ENCODE data around the gene ARMC7.

ARMC7 gene

DNA sequence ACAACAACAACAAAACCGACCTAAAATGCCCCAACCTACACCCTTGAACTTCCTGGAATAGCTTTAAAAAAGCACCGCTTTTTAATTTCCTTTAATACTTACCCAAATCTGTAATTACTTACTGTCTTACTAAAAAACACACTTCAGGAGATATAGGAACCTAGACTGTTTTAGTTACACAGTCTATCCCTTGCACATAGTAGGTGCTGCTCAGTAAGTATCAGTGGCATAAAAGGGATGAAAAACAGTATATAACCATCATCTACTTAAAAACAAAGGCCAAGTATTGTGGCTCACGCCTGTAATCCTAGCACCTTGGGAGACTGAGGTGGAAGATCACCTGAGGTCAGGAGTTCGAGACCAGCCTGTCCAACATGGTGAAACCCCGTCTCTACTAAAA lies 66.9 kb downstream of the ARMC7 start:
- TF ChIP-seq, protein P1, sequence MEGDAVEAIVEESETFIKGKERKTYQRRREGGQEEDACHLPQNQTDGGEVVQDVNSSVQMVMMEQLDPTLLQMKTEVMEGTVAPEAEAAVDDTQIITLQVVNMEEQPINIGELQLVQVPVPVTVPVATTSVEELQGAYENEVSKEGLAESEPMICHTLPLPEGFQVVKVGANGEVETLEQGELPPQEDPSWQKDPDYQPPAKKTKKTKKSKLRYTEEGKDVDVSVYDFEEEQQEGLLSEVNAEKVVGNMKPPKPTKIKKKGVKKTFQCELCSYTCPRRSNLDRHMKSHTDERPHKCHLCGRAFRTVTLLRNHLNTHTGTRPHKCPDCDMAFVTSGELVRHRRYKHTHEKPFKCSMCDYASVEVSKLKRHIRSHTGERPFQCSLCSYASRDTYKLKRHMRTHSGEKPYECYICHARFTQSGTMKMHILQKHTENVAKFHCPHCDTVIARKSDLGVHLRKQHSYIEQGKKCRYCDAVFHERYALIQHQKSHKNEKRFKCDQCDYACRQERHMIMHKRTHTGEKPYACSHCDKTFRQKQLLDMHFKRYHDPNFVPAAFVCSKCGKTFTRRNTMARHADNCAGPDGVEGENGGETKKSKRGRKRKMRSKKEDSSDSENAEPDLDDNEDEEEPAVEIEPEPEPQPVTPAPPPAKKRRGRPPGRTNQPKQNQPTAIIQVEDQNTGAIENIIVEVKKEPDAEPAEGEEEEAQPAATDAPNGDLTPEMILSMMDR (conservative IDR thresholded peaks at IDR 0.05; ENCODE audit: low read depth, low read length), result no peak
- no peak for DNase-seq (ENCODE audit: low read depth)

DNA sequence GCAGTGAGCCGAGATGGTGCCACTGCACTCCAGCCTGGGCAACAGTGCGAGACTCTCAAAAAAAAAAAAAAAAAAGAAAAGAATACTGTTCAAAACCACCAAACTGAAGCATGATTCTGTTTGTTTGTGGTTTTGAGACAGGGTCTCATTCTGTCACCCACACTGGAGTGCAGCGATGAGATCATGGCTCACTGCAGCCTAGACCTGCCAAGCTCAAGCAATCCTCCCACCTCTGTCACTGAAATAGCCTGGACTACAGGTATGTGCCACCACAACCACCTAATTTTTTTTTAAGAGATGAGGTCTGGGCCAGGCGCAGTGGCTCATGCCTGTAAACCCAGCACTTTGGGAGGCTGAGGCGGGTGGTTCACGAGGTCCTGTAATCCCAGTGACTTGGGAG lies 68.7 kb downstream of the ARMC7 start:
- DNase-seq (ENCODE audit: low read depth), result no peak

More for the DNA sequence above, 66.9 kb downstream of the ARMC7 start:
- H3K4me3 ChIP-seq (ENCODE audit: low read length), result no peak overlapping the region

More for the DNA sequence above, 68.7 kb downstream of the ARMC7 start:
- TF ChIP-seq, protein P1 (conservative IDR thresholded peaks at IDR 0.05; ENCODE audit: low read depth, low read length), result no peak
- no peak overlapping the region for H3K4me3 ChIP-seq (ENCODE audit: low read length)

Measured in retinal pigment epithelial cell (primary cell).